HG03469 (cell line): ENCODE data around the gene FMO1.
"Not testable (repeated sequence)": the region's sequence is repeated elsewhere in the genome, so short reads cannot be mapped to it uniquely, and the experiment has no call there.

Experiments used
- ATAC-seq: cut with Tn5 transposase; IDR thresholded peaks from one replicate; pipeline ENCODE4 v1.9.1; 2021; ENCODE audit warnings: mild to moderate bottlenecking, moderate library complexity, moderate number of reproducible peaks; ENCODE audit not compliant: unreplicated experiment

FMO1 gene

DNA sequence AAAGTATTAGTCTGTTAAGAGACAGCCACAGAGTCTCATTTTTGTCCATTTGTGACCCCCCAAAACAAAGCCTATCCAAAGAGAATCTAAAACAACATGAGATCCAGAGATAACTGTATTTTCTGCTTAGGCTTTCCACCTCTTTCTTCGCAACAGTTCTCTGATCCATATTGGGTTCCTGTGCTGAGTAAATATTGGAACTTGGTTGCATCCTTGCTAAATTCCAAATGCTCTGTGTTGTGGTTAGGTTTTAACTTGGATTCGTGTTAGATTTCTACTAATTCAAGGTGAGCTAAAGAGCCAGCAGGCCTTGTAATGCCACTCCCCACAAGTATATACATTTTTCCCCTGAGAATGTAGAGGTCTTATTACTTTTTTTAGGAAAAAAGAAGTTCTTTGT lies 29.2 kb downstream of the FMO1 start:
- ATAC-seq: no peak

- ATAC-seq: no peak
Measured at GRCh38 chr1:171279234-171279633, 30.9 kb downstream of the FMO1 start.

DNA sequence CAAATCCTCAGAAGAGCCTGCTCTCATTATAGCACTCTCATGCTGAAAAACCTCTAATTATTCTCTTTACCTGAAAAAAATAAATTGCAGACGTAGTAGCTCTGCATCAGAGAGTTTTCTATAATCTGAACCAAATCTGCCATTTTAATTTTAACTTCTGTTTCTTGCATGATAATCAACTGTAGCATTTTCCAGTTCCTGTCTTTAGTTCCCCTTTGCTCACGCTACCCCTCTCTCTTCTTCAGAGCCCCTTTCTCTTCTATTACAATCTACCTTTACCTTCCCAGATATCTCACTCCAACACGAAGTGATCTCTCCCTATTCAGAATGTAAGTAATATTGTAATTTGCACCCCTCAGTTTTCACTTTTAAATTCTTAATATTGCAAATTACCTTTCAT lies 31.4 kb downstream of the FMO1 start:
- no peak for ATAC-seq

- ATAC-seq: no peak
Measured at GRCh38 chr1:171280599-171280998, 32.3 kb downstream of the FMO1 start.

DNA sequence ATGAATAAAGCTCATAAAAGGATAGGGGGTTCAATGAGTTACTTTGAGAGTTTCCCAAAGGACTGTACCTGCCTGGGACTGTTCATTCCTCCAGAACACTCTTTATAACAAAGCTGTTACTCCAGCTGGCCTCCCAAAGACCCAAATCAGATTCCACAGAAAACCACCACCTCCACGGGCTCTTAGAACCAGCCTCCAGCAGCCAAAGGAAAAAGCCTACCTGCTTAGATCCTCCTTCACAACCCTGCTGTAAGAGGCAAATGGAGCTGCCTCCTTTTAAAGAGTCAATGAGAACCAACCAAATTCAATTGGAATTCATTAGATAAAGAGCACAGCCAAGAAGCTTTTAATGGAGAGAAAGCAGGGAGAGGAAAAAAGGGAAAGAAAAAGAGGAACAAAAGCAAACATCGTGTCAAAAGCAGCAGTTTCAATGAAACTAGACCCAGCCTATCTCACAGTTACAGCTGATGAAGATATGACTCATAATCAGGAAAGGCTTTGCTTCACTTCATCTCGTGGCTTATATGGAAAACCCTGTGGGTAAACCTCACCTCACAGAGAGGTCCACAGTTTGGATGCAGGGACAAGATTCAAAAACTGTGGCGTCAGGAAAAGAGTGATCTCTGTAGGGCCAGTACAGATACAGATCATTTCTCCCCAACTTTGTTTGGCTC lies 37.9 kb downstream of the FMO1 start:
- ATAC-seq: peak; percentile 78

DNA sequence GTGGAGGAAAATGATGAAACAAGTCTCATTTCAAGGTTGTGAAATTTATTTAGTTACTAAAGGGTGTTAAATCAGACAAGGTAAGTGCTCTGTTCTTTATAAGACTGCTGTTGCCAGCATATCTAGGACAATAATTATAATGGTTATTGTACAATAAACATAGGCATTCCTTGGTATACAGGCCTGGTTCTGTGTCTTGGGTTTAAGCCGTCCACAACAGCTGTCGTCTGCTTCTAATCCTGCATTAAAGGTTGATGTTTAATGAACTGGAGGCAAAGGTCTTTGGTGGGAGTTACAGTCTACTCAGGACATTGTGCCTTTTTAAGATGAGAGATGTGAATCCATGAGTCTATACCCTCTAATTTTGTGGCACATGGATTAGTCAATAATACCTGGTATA lies 42.3 kb downstream of the FMO1 start:
- ATAC-seq: no peak

DNA sequence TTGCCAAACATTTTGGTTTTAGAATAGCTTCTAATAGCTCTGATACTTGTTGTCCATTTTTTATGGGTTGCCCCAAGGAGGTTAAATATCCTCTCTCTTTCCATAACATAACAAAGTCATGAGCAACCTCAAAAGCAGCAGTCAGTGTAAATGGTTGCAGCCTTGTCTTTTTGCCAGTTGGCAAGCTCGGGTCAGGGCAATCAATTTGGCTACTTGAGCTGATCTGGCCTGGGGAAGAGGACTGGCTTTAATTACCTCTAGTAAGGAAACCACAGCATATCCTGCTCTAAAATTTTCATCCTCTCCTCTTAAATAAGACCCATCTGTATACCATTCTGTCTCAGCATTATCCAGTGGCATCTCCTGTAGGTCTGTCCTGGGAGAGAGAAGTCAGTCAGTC lies 44.5 kb downstream of the FMO1 start:
- ATAC-seq: no peak

DNA sequence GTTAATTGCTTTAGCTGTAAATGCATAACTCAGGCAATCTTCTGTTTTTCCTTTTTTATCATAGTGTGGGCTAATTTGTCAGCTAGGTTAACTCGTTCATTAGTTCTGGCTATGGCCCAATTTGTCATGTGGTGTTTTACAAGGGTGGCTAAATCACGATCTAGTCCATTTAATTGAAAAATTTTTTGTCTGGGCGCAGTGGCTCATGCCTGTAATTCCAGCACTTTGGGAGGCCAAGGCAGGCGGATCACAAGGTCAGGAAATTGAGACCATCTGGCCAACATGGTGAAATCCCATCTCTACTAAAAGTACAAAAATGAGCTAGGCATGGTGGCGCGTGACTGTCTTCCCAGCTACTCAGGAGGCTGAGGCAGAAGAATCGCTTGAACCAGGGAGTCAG lies 47.1 kb downstream of the FMO1 start:
- not testable (repeated sequence) for ATAC-seq

GRCh38 chr1:171295821-171296220 lies 47.5 kb downstream of the FMO1 start:
- no peak for ATAC-seq

- ATAC-seq: no peak
Measured at GRCh38 chr1:171296897-171297296, 48.6 kb downstream of the FMO1 start.

DNA sequence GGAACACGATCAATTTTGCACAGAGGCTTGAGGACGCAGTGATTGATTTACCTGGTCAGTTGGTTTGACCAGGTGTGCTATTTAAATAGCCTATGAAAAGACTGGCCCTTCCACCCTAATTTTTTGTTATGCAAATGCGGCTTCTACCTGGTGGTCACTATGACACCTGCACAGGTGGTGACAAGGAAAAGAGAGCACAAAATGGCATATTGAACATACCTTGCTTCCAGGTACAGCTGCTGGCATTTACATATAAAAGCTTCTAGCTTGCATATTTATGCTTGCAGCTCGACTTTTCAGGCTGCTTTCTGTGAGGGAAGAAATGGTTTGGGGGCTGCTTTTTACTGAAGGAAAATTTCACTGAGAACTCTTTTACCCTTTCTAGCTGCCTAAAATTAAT lies 50.4 kb downstream of the FMO1 start:
- no peak for ATAC-seq

DNA sequence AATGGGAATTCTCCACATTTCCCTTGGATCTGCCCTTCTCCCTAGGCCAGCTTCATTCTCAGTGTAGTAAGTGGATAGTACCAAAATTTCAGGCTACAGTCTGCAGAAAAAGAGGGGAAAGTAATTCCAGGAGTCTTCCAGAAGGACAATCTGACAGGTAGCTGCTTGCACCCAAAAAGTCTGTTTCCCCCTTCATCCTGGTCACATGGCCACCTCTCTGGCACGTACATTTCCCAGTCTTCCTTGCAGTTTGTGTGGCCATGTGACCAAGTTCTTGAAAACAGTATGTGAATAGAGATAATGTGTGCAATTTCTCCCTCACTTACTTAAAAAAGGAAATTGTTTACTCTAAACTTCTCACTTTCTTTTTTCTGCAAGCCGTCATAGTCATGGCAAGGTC lies 51.0 kb downstream of the FMO1 start:
- no peak for ATAC-seq

DNA sequence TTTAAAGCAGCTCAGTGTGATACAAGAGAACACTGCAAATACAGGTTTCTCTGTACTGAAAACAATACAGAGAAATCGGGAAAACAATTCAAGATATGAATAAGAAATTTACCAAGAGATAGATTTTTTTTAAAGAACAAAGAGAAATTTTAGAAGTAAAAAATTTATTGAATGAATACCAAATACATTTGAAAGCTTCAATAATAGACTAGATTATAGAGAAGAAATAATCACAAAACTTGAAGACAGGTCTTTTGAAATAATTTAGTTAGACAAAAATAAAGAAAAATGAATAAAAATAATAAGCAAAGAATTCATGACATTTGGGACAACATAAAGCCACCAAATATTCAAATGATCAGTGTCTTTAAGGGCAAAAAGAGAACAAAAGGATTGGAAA lies 52.1 kb downstream of the FMO1 start:
- ATAC-seq: no peak

GRCh38 chr1:171310661-171311087 lies 62.4 kb downstream of the FMO1 start:
- ATAC-seq: no peak

- no peak for ATAC-seq
Measured at GRCh38 chr1:171311771-171312558, 63.7 kb downstream of the FMO1 start.

GRCh38 chr1:171313319-171313834 lies 65.1 kb downstream of the FMO1 start:
- ATAC-seq: peak; percentile 66

GRCh38 chr1:171313835-171314320 lies 65.6 kb downstream of the FMO1 start, which contains the start of gene FMO4:
TSS of gene FMO4 (plus strand) at chr1:171314183. CDS start at chr1:171319826, 5,643 bp downstream.
- ATAC-seq: peak; percentile 98

DNA sequence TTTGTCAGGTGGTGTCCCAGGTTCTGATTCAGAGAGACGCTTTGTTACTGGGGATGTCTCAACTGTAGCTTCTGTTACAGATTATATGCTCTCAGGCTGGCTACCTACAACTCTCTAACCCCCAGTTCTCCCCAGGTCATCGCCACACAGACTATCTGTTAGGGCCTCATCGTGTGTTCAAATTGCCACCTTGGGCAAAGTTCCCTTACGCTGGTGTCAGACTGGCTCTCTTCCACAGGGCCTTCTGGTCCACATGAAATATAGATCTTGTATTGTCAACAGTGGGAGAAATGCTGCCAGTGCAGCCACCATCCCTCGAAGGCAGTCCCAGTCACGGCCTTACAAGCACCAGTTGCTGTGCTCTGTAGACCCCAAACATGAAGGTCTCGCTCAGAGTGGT lies 81.0 kb downstream of the FMO1 start:
- ATAC-seq: no peak

DNA sequence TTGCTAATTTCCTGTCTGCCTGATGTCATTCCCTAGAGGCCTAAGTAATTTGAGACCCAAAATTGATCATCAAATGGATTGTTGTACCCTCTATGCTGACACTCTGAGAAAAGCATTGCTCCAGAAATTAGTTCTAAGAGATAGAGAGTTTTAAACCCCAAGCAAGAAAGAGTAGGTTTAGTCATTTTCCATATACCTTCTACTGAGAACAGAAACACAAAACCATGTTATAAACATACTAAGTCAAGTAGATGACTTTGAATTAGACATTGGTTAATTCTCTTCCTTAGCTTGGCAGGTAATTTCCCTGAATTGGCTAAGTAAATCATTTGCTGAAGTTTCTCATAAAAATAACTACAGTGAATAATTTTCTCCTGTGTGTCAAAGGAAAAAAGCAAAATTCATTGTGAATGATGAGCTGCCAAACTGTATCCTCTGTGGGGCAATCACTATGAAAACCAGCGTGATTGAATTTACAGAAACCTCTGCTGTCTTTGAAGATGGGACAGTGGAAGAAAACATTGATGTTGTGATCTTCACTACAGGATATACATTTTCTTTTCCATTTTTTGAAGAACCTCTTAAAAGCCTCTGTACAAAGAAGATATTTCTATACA lies 85.8 kb downstream of the FMO1 start:
- no peak for ATAC-seq
